H1 (cell line): ENCODE data around the gene CAGE1. TPM values are rescaled to one million over a fixed set of nuclear protein-coding genes. Genes with fewer than 3 reads are reported as not detected.

Experiments used
- ZNF274 ChIP-seq: IDR thresholded peaks from 2 replicates; pipeline ENCODE4 v1.7.0; 2012; ENCODE audit warnings: low read length, borderline replicate concordance; ENCODE audit errors: extremely low read depth
- polyA plus RNA-seq, 7 experiments: library from polyadenylated mRNA; depleted of rRNA in 3 of 7; stranded (reverse) in 5 of 7; unstranded in 2 of 7; fragments of >200 nt in 5 of 7; fragments of 200-250 nt in 2 of 7; gene quantifications; 1 replicate in 5 of 7; 2 replicates in 1 of 7; 4 replicates in 1 of 7; pipeline versions ENCODE4 v1.2.1 to v1.2.3, GENCODE V29; 2011 to 2013; ENCODE audit warnings: missing spikeins in 2 of 7, mixed read lengths in 2 of 7
- total RNA-seq: library from RNA; stranded (reverse); fragmentation: NEBNext Ultra II Directional; extraction: Animal tissue kit (Norgen Biotek cat#: 25700); gene quantifications from 2 replicates; pipeline ENCODE4 v1.2.1, GENCODE V29; 2021

The CAGE1 gene
- total and polyA plus RNA-seq, 2 of the 8 experiments (the other 6 are each of a cell fraction or from before 2014, with no cell fraction given) = 0.09 TPM; not detected in 1

GRCh38 chr6:7390226-7390878, 810 bp upstream of the CAGE1 start (continued):
- no peak for TF ChIP-seq ZNF274
